Stimulated activated CD4-positive, alpha-beta T cell treated with anti-CD3 and anti-CD28 coated beads, Interleukin-1b, Interleukin-23, amount 100 ng/mL, for 4 hours (primary cell): ENCODE measurements around the gene RPL35.

Experiments
- DNase-seq, 2 donors: peaks; one replicate each; pipeline ENCODE4 v3.0.0-alpha.2; 2020; ENCODE audit warnings: low read depth in 2 of 2

RPL35 gene

DNA sequence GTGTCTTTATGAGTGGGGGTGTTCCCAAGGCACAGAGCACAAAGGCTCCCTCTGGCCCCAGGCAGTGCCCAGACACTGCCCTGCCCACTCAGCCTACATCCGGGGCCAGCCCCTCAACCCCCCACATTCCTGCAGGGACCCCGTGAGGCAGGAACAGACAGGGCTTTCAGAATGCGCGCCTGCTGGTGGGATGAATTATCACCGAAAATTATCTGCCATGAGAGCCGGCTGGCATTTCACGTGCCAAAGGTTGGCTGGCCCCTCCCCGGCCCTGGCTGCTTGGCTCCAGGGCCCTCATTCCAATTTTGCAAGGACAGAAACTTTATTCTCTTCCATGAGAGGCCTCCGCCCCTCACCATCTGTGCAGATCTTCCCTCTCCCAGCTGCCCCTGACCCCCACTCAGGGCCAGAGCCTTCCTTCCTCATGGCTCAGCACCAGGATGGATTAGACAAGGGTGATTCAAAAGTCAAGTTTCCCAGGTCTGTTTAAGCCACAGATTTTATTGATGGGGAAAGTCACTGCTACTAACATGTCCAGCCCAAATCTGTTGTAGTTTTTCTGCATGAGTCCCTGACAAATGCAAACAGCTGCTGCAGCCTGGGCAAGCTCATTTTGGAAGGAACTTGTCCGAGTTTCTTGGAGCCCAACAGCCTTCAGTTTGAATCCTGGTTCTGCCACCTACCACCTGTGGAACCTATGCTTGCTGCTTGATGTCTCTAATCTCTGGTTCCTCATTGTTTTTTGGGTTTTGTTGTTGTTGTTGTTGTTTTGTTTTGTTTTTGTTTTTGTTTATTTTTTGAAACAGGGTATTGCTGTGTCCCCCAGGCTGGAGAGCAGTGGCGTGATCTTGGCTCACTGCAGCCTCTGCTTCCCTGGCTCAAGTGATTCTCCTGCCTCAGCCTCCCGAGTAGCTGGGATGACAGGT lies 40.8 kb downstream of the RPL35 start:
- DNase-seq, result no peak

- no peak for DNase-seq
Observed at GRCh38 chr9:124818431-124819281, 43.1 kb downstream of the RPL35 start.

DNA sequence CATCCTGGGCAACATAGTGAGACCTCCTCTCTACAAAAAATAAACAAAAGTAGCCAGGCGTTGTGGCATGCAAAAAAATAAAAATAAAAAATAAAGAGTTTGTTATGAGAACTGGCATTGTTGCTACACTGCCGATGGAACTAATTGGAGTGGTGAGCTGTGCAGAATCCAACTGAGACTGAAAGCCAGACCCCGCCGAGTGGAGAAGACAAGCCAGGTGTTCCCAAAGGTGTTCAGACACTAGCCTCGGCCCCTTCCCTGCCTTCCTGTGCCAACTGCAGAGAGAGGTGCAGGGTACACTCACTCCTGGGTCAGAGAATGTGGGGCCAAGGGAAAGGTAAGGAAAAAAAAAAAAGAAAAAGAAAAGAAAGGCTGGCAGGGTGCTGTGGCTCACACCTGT lies 46.2 kb downstream of the RPL35 start:
- DNase-seq, result no peak

DNA sequence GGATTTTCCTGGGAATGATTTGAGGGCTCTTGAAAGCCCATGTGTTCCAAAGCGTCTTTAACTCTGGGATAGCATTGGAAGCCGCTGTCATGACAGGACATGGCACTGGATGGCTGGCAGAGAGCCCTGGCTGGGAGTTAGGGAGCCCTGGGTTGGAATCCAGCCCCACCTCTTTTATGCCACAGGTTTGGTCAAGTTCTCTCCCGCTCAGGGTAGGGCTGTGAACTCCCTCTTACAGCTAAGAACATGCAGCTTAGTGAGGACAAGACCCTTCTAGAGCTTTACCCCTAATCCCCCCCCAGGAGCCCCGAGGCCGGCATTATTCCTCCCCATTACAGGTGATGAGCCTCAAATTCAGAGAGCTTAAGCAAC lies 47.6 kb downstream of the RPL35 start:
- DNase-seq, result no peak

DNA sequence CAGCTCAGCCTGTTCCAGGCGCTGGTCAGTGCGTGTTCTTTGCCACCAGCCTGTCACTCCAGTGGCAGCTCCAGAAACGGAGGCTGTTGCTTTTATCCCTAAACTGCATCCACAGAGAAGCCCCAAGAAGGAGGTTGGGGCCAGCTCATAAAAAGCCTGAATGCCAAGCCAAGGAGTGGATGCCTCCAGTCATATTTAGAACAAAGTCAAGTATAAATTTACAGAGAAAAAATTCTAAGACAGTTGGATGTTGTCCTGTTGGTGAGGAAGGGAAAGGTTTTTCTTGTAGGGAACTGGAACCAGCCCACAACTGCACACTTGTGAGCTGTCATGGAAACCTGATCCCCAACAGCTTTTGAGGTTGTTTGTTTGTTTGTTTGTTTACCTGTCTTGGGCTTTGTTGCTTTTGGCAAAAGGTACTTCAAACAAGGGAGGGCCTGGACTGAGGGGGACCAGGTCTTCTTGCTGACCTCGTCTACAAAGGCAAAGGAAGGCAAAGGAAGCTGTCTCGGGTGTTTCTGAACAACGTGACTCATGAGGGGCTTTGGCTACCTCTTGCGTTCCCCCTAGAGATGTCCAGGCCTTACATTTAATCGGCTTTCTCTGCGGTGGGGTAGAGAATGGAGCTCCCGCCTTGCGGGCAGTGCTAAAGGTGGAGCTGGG lies 48.1 kb downstream of the RPL35 start:
- DNase-seq, result no peak

GRCh38 chr9:124813041-124813440 lies 48.7 kb downstream of the RPL35 start:
- no peak for DNase-seq

DNA sequence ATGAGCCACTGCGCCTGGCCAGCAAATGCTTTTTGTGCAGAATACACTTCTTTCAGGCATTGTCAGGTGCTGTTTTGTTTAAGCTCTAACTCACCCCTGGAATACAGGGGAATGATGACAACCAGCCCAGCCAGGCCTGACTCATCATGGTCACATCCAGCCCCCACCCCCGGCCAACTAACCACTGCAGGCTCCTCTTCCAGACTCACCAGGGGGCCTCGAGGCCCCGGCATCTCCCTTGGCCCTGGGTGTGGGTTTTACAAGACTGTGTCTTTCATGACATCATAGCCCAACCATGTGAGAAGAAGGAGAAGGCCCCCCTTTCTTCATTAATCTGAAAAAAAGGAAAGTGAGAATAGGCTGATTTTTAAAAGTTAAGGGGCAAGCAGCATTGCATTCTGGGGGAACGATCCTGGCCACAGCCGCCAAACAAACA lies 49.3 kb downstream of the RPL35 start:
- no peak for DNase-seq

DNA sequence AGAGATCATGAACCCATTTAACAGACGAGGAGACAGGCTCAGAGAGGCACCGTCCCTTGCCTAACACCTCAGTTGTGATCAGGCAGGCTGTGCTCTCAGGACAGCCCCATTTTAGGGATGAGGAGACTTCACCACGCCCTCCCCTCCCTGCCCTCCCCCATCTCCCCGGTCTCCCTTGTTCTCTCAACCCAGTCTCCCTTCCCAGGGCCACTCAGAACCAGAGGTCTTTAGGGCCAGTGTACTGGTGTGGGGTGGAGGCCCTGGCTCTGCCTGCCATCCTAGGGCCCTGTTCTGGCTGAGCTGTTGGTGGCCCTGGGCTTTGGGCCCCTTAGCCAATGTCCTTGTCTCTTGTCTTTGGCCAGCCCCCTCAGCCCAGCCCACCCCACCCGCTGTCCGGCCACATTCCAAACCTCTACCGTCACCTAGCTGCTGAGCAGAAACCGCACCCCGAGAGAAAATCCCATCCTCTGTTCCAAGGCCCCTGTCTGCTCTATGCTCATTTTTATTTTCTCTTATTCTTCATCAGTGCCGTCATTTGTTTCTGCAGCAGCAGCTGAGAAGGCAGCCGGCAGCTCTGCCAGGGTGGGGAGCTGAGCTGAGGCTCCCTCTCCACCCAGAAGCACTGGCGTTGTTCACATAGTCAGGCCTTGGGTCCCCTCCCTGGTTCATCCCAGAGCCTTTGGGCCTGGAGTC lies 50.9 kb downstream of the RPL35 start:
- DNase-seq, result no peak

GRCh38 chr9:124809741-124810500 lies 51.8 kb downstream of the RPL35 start:
- DNase-seq, result no peak

GRCh38 chr9:124809211-124809610 lies 52.5 kb downstream of the RPL35 start:
- DNase-seq, result no peak

GRCh38 chr9:124808246-124808956 lies 53.4 kb downstream of the RPL35 start:
- DNase-seq, result no peak
